ENCODE measurements around the gene PLXDC1.
"Not testable (repeated sequence)": the region's sequence is repeated elsewhere in the genome, so short reads cannot be mapped to it uniquely, and the experiment has no call there.

Gene PLXDC1

GRCh38 chr17:39151943-39152818 is 744 bp upstream of the PLXDC1 start:
- DNase-seq, result no peak

DNA sequence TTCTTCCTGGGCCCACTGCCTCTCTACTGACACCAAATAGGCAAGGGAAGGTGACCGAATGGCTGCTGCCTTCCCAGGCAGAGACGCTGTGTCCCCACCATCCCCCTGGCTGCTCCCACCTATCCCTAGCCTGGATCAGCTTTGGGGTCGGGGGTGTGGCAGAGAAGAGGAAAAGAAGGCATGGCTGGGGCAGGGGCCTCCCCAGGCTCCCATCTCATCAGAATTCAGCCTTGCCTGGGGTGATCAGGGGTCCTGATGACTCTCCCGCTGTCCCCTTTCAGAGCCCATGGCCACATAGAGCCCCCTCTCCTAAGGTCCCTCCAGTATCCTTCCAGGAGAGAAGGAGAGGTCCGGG is 665 bp downstream of the PLXDC1 start:
- DNase-seq, result no peak

- DNase-seq, result no peak
Measured at GRCh38 chr17:39150104-39150634, 1.3 kb downstream of the PLXDC1 start.

DNA sequence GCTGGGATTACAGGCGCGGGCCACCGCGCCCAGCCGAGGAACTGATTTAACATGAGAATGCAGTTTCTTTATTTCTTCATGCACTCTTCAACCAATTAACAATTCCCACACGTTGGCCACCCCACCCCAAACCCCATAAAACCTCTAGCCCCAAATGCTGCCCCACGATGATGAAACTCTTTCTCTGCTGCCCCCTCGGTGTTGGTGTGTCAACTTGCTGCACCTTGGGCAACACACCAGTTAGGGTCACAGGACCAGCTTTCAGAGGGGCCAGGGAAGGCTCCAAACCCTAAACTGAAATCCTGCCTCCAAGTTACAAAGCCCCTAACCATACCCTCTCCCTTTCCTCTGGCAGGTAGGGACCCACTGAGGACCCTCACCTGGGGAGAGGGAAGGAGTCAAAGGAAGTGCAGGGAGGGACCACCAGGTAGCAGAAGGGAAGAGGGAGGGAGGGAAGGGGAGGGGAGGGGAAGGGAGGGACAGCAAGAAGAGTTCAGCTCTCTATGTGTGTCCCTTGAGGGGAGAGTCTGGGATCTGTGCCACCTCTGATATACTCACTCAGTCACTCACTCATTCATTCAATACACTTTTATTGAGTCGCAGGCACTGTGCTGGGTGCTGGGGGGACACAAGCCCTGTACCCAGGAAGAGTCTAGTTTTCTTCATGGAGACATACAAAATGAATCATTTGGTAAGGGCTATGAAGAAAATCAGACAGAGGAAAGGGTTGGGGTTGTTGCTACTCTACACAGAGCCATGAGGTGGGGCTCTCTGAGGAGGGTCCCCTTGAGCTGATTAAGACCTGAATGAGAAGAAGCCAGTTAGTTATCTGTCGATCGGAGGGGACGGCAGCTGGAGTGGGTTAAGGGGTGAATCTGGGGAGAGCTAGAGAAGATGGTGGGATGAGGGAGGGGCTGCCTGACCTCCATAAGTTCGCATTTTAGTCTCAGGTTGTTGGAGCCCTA is 3.9 kb downstream of the PLXDC1 start:
- no peak for DNase-seq

DNA sequence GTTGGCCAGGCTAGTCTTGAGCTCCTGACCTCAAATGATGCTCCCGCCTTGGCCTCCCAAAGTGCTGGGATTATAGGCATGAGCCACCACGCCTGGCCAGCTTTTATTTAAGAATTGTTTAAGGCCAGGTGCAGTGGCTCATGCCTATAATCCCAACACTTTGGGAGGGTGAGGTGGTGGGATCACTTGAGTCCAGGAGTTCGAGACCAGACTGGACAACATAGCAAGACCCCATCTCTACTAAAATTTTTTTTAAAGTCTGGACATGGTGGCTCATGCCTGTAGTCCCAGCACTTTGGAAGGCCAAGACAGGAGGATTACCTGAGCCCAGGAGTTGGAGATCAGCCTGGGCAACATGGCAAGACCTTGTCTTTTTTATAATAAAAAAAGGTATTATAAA is 5.2 kb downstream of the PLXDC1 start:
- DNase-seq, result no peak

DNA sequence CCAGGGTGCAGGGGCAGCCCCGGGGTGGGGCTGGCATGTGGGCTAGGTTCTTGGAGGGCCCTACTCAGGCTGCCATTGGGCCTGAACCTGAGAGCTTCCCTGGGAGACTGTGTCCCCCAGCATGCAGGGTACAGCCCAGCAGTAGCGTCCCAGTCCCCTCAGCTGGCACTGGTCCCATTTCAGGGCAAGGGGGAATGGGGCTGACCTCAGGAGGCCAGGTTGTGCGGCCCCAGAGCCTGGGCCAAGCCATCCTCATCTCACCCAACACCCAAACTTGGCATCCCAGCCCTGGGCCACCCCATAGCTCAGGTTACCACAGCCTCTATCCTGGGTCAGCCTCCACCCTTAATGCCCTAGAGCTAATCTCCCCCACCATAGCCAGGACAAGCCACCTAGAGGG is 6.3 kb downstream of the PLXDC1 start:
- no peak for DNase-seq

DNA sequence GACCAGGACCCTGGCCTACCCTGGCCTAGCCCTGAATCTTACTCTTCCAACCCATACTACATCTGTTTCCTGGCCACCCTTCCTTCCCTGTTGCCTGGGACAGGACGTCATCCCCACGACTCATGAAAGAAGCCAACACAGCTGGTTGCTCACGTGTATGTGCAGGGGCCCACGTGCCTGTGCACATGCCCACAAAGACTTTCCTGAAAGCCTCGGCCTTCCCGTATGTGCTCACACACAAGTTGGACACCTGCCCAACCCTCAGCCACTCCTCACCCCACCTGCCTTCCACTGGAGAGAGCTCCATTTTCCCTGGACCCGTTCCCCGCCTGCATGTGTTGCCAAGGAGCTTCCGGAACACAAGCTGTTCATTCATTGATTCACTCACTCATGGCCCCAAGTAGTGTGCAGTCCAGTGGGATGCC is 7.0 kb downstream of the PLXDC1 start:
- DNase-seq, result peak; percentile 96

DNA sequence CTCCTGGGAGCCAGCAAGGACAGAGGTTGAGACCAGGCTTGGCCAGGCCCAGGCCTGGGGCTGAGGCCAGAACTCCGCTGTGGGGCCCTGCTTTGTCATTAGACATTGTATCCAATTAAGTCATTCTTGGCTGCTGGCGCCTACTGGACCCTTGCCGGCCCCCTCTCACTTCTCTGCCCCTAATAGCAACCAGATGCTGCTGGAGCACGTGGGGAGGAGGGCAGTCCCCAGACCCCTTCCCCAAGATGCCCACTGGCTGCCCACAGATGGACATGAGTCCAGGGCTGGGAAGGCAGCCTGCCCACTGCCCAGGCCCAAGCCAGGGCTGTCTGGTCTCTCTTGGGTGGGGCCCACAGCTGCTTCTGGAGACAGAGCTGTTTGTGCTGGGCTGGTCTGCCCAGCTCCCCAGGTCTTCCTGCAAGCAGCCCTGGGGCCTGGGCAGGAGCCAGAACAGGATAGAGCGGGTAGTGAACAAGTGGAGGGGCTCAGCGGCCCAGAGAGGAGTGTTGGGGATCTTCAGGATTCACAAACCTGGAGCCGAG is 7.8 kb downstream of the PLXDC1 start:
- peak; percentile 85 for DNase-seq

GRCh38 chr17:39141915-39142664 is 9.3 kb downstream of the PLXDC1 start:
- no peak for DNase-seq

GRCh38 chr17:39141294-39141693 is 10.1 kb downstream of the PLXDC1 start:
- no peak for DNase-seq

GRCh38 chr17:39139561-39139960 is 11.9 kb downstream of the PLXDC1 start:
- no peak for DNase-seq

- DNase-seq, result no peak
Measured at GRCh38 chr17:39139161-39139511, 12.3 kb downstream of the PLXDC1 start.

DNA sequence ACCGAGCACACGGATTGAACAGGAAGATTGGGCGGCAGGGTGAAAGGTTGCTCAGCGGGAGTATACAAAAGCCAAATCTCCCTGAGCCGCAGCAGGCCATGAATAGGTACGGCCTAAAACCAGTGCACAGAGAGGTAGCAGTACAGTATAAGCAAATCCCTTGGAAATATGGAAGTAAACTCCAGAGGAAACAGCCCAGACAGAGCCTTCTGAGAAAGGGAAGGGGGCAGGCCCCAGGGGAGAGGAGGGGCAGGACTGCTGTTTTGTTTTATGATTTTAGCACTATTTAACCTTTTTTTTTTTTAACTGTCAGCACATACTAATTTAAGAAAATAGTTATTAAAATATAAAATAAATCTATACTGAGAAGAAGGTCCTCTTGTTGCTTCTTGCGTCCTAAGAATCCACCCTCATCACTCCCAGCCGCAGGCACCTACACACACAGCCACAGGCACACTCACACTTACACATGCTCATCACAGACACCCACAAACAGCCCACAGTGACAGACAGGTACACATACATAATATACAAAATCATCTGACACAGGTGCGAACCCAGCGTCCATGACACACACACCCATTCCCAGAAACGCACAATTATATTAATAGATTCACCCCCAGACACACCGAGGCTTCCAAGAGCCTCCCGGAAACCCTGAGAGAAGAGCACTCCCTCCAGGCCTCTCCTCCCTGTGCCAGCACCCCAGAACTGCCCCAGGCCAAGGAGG is 12.8 kb downstream of the PLXDC1 start:
- DNase-seq, result no peak

DNA sequence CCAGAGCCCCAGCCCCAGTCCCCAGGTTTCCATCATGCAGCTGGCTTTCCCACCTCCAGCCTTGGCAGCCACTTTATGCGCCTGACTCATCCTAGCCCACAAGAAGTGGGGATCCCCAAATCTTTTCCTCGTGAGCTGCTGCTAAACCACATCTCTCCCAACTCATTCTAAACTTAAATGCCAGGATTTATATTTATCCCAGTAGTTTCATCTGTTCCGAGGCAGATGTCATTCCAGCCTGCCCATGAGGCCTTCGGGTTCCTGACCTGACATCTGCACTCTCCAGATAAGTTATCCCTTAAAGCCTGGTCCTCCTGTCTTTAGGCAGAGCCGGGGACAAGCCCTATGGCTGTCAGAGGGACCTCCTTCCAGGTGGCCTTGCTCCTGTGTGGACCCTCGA is 16.6 kb downstream of the PLXDC1 start:
- no peak for DNase-seq

GRCh38 chr17:39132192-39132610 is 19.2 kb downstream of the PLXDC1 start:
- DNase-seq, result no peak

DNA sequence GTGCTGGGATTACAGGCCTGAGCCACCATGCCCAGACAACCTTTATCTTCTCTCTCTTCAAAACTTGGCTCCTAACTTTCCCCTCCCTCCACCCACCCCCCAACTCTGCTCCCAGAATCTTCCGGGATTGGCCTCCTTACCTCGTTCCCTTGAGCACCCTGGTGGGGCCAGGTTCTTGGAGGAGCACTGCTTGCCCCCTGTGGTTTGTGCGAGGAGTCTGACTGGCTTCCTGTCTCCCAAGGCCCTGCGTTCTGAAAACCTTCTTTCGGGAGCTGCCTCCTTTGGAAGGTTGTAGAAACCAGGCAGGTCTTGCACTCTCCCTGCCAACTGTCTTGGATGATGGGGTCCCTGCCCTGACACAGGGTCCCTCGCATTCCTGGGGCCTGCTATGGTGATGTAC is 19.8 kb downstream of the PLXDC1 start:
- DNase-seq, result no peak

- DNase-seq, result no peak
Measured at GRCh38 chr17:39130205-39130604, 21.2 kb downstream of the PLXDC1 start.

- not testable (repeated sequence) for DNase-seq
Measured at GRCh38 chr17:39129544-39129943, 21.9 kb downstream of the PLXDC1 start.

DNA sequence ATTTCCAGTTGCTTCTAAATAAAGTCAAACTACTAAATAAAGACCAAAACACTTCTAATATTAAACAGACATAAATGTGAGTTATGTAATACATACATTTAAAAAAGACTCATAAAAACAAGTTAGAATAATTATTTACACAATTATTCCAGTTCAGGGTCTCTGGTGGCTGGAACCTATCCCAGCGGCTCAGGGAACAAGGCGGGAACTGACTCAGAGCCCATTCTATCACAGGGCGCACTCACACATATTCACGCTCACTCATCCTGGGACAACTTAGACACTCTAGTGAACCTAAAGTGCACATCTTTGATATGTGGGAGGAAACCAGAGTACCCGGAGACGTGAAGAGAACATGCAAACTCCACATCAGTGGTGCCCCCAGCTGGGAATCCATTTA is 25.0 kb downstream of the PLXDC1 start:
- DNase-seq, result no peak

- DNase-seq, result no peak
Measured at GRCh38 chr17:39125143-39125875, 26.1 kb downstream of the PLXDC1 start.

DNA sequence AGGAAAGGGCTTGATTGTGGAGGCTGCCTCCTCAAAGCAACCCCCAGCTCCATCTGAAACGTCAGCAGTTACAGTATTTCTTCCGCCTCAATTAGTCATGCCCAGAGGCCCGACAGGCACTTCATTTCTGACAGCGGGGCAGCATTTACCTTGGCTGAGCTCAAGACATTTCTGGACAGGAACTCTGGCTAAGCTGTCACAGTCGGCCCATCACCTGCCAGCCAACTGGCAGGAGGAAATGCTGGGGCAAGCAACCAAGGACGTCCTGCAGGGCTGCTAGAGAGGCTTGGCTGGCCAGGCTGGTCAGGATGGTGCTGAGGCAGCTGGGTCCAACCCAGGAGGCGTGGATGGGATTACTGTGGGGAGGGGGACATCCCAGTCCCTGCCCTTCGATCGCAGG is 27.8 kb downstream of the PLXDC1 start:
- DNase-seq, result peak; percentile 57

Measured in right hindlimb (tissue), 1 donor.